DMS53 treated with DMSO at 0.1 percent for 48 hours (cell line): ENCODE data around the gene SRP19.
"Not testable (repeated sequence)": the region's sequence is repeated elsewhere in the genome, so short reads cannot be mapped to it uniquely, and the experiment has no call there.

Experiments
- DNase-seq: peaks from one replicate; lab custom pipeline; 2025; ENCODE audit not compliant: unreplicated experiment; lab: John Stamatoyannopoulos, UW

SRP19 gene

GRCh38 chr5:112869948-112870347, 8.9 kb downstream of the SRP19 start:
- no peak for DNase-seq

DNA sequence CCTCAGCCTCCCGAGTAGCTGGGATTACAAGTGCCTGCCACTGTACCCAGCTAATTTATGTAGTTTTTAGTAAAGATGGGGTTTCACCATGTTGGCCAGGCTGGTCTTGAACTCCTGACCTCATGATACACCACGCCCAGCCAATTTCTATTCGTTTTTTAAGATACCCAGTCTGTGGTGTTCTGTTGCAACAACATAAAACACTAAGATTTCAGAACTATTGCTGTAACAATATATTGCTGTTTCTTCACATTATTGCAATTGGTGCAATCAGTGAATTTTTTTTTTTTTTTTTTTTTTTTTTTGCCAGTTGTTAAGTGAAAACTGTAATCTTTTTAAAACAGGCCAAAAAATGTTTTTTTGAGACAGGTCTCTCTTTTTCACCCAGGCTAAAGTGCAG, 9.9 kb downstream of the SRP19 start:
- DNase-seq: no peak

GRCh38 chr5:112876362-112876761, 15.3 kb downstream of the SRP19 start:
- no peak for DNase-seq

DNA sequence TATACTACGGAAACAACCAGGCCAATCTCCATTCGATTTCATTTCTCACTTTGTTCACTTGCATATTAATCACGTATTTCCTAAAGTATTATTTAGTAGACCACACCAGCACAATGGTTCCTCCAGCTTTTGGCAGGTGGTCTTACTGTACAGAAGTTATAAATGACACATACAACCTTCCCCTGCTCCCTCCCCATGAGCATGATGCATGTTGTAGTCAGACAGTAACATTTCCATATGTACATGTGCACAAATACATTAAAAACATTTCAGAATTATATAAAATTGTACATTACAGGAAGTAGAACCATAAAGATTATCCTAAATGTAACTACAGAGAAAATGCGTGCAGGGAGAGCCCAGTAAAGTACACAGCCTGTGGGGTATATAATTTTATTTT, 17.0 kb downstream of the SRP19 start:
- no peak for DNase-seq

- DNase-seq: no peak
Measured at GRCh38 chr5:112878760-112879159, 17.7 kb downstream of the SRP19 start.

DNA sequence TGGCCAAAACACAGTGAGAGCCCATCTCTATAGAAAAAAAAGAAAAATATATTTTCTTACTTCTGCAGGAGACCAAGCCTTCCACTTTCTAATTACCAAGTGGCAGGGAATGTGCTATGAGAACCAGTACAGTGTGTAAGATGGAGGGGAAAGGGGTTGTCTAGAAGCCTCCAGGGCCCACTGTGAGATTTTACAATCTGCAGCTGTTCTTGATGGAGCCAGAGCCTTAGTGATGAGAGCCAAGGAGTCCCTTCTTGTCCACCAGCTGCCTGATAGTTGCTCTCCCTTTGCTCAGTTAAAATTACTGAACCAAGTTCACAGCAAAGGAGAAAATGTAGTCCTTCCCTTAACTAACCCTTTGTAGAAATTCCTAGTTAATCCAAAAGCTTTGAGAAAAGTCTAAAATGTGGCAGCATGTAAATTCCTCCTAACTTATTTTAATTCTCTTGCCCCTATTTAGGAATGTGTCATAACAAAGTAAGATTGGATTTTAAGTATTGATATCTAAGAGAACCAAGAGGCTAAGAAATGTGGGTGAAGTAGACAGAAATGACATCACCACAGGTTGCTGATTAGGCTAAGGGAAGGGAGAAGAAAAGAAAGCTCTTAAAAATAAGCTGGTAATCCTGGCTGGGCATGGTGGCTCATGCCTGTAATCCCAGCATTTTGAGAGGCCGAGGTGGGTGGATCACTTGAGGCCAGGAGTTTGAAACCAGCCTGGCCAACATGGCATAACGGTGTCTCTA, 19.3 kb downstream of the SRP19 start:
- DNase-seq: no peak

GRCh38 chr5:112883192-112883591, 22.1 kb downstream of the SRP19 start:
- no peak for DNase-seq

GRCh38 chr5:112885001-112885400, 23.9 kb downstream of the SRP19 start:
- no peak for DNase-seq

GRCh38 chr5:112886975-112887374, 25.9 kb downstream of the SRP19 start:
- DNase-seq: no peak

GRCh38 chr5:112892066-112892465, 31.0 kb downstream of the SRP19 start:
- not testable (repeated sequence) for DNase-seq

GRCh38 chr5:112892776-112893175, 31.7 kb downstream of the SRP19 start:
- DNase-seq: no peak

DNA sequence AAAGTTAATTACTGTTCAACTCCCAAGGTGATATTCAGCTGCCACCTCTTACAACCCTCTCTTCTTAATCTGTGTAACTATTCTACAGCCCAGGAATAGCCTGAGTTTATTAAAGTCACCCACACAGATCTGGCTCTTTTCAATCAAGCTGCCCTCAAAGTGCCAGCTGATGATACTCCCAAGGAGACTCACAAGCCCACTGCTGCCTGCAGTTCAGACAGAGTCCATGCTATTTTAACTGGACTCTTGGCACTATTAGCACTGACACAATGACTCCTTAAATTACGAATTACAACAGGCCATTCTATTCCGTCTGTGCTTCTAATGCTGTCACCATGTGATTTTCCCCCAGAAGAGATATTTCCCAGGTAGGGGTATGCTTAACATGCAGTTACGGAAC, 34.6 kb downstream of the SRP19 start:
- no peak for DNase-seq

GRCh38 chr5:112902561-112902960, 41.5 kb downstream of the SRP19 start:
- no peak for DNase-seq

DNA sequence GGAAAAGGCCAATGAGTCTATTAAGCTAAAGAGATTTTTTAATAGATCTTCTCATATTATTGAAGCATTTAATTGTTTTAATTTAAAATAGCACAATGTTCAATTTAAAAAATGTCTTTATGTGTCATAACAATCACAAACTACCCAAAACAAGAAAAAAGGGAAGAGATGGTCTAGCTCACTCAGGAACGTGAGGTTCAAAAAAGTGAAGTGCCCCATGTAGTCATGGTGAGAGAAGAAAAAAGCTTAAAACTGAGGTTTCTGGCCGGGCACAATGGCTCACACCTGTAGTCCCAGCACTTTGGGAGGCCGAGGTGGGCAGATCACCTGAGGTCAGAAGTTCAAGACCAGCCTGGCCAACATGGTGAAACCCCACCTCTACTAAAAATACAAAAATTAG, 43.9 kb downstream of the SRP19 start:
- not testable (repeated sequence) for DNase-seq

DNA sequence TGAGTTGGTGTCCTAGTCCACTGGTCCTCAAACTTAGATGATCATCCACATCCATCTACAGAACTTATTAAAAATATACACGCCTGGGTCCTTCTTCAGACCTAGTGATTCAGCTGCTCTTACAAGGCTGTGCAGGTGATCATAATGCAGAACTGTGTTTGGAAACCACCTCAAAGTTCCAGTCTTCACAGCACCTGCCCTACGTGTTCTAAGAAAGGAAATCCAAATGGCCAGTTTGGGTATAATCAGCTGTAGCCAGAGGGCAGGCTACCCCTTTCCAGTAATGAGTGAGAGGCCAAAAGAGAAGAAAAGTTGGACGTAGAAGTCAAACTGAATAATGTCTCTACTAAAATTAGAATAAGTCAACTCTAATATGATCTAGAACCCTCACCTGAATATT, 45.5 kb downstream of the SRP19 start:
- DNase-seq: no peak

- no peak for DNase-seq
Measured at GRCh38 chr5:112907166-112907631, 46.1 kb downstream of the SRP19 start.

GRCh38 chr5:112908854-112909253, 47.8 kb downstream of the SRP19 start:
- DNase-seq: no peak

DNA sequence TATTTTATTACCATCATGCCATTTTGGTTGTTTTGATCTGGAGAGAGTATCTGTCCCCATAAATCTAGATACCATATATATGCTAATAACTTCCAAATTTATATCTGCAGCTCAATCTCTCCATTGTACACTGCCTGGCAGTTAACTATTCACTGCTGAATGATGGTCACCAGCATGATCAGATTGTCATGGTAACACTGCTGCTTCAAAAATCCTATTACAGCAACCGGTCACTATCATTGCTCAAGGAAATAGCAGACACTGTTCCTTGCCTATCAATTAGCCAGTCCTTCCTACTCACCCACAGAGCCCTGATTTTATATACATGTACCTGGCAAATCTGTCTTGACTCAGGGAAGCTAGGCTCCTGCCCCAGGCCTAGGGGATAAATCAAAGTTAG, 49.4 kb downstream of the SRP19 start:
- no peak for DNase-seq

GRCh38 chr5:112914584-112914983, 53.5 kb downstream of the SRP19 start:
- DNase-seq: no peak

GRCh38 chr5:112915831-112916230, 54.7 kb downstream of the SRP19 start:
- DNase-seq: no peak

- no peak for DNase-seq
Measured at GRCh38 chr5:112917453-112917995, 56.4 kb downstream of the SRP19 start.

- DNase-seq: peak; percentile 11
Measured at GRCh38 chr5:112918136-112918535, 57.0 kb downstream of the SRP19 start.

DNA sequence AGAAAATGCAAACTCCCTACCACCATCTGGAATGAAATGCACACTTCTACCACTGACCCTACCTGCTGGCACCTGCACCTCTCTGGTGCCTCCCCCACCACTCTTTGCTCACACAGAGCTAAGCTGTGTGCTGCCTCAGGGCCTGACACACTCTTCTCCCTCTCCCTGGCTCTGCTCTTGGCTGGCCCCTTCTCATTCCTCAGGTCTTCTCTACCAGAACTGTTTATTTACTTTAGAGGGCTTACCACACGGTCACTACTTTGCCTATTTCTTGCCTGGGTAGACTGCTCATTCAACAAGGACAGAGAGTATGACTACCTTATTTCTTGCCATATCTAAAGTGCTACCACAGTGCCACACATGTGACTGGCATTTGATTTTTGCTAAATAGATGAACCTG, 57.6 kb downstream of the SRP19 start:
- DNase-seq: no peak
